ENCODE measurements around the gene CERS5. TPM values are rescaled to one million over a fixed set of nuclear protein-coding genes. Genes with fewer than 3 reads are reported as not detected.
A peak's percentile ranks its signal among the peaks of the same experiment; 100 is the strongest.

CERS5 gene
- total RNA-seq, 2 donors from 2014 or later, result 82.5 to 87.6 TPM

GRCh38 chr12:50197297-50197727 is 30.1 kb upstream of the CERS5 start:
- no peaks in the 10 kb centered on the region for H3K27me3 Mint-ChIP-seq (ENCODE audit: low read depth)
- H3K4me3 Mint-ChIP-seq, result no peak overlapping the region
- no peak for ATAC-seq (replicated peaks in 1 of 2)
- no peaks in the 10 kb centered on the region for H3K4me1 Mint-ChIP-seq (ENCODE audit: low read depth)
- H3K36me3 Mint-ChIP-seq (ENCODE audit: insufficient read depth in 2 of 2), result peaks cover 8 to 40% of the 10 kb centered on the region in 2 donors
- no peaks in the 10 kb centered on the region for H3K9me3 Mint-ChIP-seq
- H3K27ac Mint-ChIP-seq, result peak overlapping the region; percentile 86
- no peak for DNase-seq

GRCh38 chr12:50196537-50196936 is 29.4 kb upstream of the CERS5 start:
- no peak for DNase-seq
- Mint-ChIP-seq H3K4me3 (no peak overlapping the region), H3K9me3 (no peaks in the 10 kb centered on the region), H3K27me3 (ENCODE audit: low read depth) (no peaks in the 10 kb centered on the region), H3K36me3 (ENCODE audit: insufficient read depth in 2 of 2) (peaks cover 5 to 41% of the 10 kb centered on the region in 2 donors), H3K27ac (peak overlapping the region; percentile 82), H3K4me1 (ENCODE audit: low read depth) (peaks cover 2% of the 10 kb centered on the region)
- no peak for ATAC-seq (replicated peaks in 1 of 2)

DNA sequence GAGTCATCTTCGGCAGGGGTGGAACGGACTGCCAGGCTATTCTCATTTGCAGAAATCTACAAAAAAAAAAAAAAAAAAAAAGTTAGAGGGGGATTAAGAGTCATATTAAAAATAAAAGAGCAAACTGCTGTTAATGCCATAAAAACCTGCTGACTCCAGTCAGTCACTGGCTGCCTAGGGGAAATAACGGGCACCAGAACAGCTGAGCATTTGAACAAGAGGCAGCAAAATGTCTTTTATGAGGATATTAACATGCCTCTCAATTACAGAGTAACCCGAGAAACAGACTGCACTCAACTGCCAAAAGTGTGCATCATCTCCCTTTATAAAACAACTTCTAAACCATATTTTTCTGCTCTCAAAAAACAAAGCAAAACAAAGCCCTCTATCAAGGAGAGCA is 28.7 kb upstream of the CERS5 start:
- Mint-ChIP-seq H3K36me3 (ENCODE audit: insufficient read depth in 2 of 2) (peaks cover 5 to 42% of the 10 kb centered on the region in 2 donors), H3K27me3 (ENCODE audit: low read depth) (no peaks in the 10 kb centered on the region), H3K4me3 (no peak overlapping the region), H3K9me3 (no peaks in the 10 kb centered on the region), H3K4me1 (ENCODE audit: low read depth) (peaks cover 9% of the 10 kb centered on the region), H3K27ac (peak overlapping the region; percentile 42)
- DNase-seq (no peak), ATAC-seq (replicated peaks in 1 of 2) (no peak)

DNA sequence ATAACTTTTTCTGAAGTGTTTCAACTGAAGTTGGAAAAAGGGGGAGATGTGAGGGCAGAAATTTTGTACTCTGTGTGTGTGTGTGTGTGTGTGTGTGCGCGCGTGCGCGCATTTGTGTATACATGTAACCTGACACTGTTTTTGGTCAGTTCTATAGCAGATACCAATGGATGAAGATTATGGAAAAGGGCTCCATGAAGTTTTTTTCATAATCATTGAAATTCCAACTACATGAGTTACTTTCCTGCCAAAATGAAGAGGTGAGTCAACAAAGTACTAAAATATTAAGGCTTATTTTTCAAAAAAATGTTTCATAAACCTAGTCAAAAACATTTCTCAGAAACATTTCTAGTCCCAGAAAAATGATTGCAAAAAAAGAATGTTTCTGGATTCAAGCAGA is 25.7 kb upstream of the CERS5 start:
- Mint-ChIP-seq H3K9me3 (no peaks in the 10 kb centered on the region), H3K4me3 (no peak overlapping the region), H3K27me3 (ENCODE audit: low read depth) (no peaks in the 10 kb centered on the region), H3K27ac (peak overlapping the region; percentile 58), H3K4me1 (ENCODE audit: low read depth) (peaks cover 33% of the 10 kb centered on the region), H3K36me3 (ENCODE audit: insufficient read depth in 2 of 2) (peaks cover 2 to 28% of the 10 kb centered on the region in 2 donors)
- ATAC-seq (replicated peaks in 1 of 2), result no peak
- DNase-seq, result no peak

- no peak overlapping the region for H3K27ac Mint-ChIP-seq
- H3K4me3 Mint-ChIP-seq, result no peak overlapping the region
- H3K4me1 Mint-ChIP-seq (ENCODE audit: low read depth), result peaks cover 40% of the 10 kb centered on the region
- peaks cover 2 to 26% of the 10 kb centered on the region in 2 donors for H3K36me3 Mint-ChIP-seq (ENCODE audit: insufficient read depth in 2 of 2)
- no peaks in the 10 kb centered on the region for H3K9me3 Mint-ChIP-seq
- H3K27me3 Mint-ChIP-seq (ENCODE audit: low read depth), result no peaks in the 10 kb centered on the region
- DNase-seq (no peak), ATAC-seq (replicated peaks in 1 of 2) (no peak)
Observed at GRCh38 chr12:50192236-50192635, 25.1 kb upstream of the CERS5 start.

DNA sequence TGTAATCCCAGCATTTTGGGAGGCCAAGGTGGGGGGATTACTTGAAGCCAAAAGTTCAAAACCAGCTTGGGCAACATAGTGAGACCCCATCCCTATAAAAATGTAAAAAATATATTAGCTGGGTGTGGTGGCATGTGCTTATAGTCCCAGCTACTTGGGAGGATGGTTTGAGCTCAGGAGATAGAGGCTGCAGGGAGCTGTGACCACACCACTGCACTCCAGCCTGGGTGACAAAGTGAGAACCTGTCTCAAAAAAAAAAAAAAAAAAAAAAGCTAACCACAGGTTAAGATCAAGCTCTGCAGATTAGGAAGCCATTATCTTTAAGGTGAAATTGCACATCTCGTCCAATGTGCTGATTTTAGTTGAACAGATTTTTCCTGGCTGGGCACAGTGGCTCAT is 23.7 kb upstream of the CERS5 start:
- Mint-ChIP-seq H3K9me3 (no peaks in the 10 kb centered on the region), H3K27me3 (ENCODE audit: low read depth) (no peaks in the 10 kb centered on the region), H3K4me1 (ENCODE audit: low read depth) (peaks cover 53% of the 10 kb centered on the region), H3K27ac (peak overlapping the region; percentile 81), H3K36me3 (ENCODE audit: insufficient read depth in 2 of 2) (peaks cover 2 to 22% of the 10 kb centered on the region in 2 donors), H3K4me3 (no peak overlapping the region)
- ATAC-seq (replicated peaks in 1 of 2), result no peak
- peak in 1 of 2 donors; percentile 21 for DNase-seq

DNA sequence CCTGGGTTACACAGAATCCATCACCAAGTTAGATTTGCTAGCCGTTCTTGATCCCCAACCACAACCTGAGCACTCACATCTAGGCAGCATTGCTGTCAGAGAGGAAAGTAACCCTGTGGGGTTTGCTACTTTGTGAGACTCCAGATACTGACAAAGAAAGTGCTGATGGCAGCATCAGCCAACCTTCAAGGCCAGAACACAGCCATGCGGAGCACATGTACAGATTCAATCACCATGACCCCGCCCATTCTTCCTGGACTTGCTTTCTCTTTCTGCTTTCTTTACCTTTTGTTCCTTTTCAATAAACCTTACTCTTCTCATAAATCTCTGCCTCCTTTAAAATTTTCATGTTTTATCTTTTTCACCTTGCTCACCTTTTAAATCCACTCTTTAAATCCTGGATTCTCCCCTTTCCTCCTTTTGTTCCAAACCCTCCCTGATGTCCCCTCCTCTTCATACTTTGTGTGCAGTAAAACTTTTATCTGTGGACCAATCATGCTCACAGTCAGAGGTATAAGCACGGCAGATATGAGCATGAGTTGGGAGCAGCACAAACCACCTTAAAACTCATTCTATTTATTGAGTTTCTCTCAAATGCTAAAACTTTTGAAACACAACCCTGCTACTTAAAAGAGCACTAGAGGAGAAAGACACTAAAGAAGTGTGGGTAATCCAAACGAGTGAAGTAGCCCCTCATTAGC is 21.9 kb upstream of the CERS5 start:
- DNase-seq (peak; percentile 57 to 61), ATAC-seq (replicated peaks in 1 of 2) (peak; percentile 34 to 56)
- H3K27ac Mint-ChIP-seq, result peak overlapping the region; percentile 99
- H3K4me3 Mint-ChIP-seq, result peak overlapping the region; percentile 71 to 92
- peaks cover 5 to 28% of the 10 kb centered on the region in 2 donors for H3K36me3 Mint-ChIP-seq (ENCODE audit: insufficient read depth in 2 of 2)
- H3K27me3 Mint-ChIP-seq (ENCODE audit: low read depth), result no peaks in the 10 kb centered on the region
- H3K9me3 Mint-ChIP-seq, result no peaks in the 10 kb centered on the region
- H3K4me1 Mint-ChIP-seq (ENCODE audit: low read depth), result peaks cover 70% of the 10 kb centered on the region

DNA sequence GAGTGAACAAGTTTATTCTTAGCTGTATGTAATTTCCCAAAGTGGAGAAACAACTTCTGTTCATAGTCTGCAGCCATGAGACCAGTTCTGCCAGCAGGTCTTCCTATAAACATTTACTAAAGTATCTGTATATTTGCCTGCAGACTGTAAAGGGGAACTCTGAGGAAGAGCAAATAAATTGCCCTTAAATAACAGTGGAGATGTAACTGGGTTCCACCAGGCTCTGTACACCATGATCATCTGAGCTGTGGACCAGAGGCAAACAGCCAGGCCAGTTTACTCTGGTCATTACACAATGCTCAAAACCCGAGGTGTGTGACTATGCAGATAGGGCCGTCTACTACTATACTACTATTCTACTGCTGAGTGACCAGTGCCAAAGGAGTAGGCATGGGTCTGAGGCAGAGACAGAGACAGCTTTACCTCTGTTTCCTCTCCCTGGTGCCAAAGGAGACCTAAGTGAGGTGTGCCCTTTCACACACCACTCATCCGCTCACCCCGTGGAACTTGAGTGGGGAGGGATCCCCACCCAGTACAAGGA is 21.1 kb upstream of the CERS5 start:
- DNase-seq (no peak), ATAC-seq (replicated peaks in 1 of 2) (no peak)
- peaks cover 5 to 28% of the 10 kb centered on the region in 2 donors for H3K36me3 Mint-ChIP-seq (ENCODE audit: insufficient read depth in 2 of 2)
- H3K27ac Mint-ChIP-seq, result peak overlapping the region; percentile 99
- peaks cover 76% of the 10 kb centered on the region for H3K4me1 Mint-ChIP-seq (ENCODE audit: low read depth)
- H3K9me3 Mint-ChIP-seq, result no peaks in the 10 kb centered on the region
- H3K27me3 Mint-ChIP-seq (ENCODE audit: low read depth), result no peaks in the 10 kb centered on the region
- H3K4me3 Mint-ChIP-seq, result peak overlapping the region; percentile 72 to 92

GRCh38 chr12:50187084-50187900 is 20.1 kb upstream of the CERS5 start:
- Mint-ChIP-seq H3K27ac (peak overlapping the region; percentile 99), H3K27me3 (ENCODE audit: low read depth) (no peaks in the 10 kb centered on the region), H3K9me3 (no peaks in the 10 kb centered on the region), H3K4me1 (ENCODE audit: low read depth) (peaks cover 76% of the 10 kb centered on the region), H3K4me3 (peak overlapping the region; percentile 72 to 92), H3K36me3 (ENCODE audit: insufficient read depth in 2 of 2) (peaks cover 2 to 27% of the 10 kb centered on the region in 2 donors)
- DNase-seq (peak; percentile 53 to 68), ATAC-seq (replicated peaks in 1 of 2) (peak; percentile 79 to 84)

DNA sequence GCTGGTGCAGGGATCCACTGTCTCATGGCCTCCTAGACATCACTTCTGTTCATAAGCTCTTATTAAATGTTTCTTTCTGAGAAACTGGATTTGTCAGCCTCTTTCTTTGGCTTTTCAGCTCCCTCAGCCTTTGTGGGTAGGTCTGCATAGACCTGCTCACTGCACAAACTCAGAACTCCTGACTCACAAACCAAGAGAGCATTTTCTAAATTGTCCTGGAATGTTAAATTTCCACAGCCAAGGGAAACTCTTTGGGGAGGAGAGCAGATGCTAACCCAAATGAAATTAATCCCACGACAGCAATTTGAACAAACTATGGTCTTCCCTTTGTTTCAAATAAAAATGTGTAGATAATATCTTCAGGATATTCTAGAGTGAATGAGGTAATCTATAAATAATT is 19.5 kb upstream of the CERS5 start:
- Mint-ChIP-seq H3K27me3 (ENCODE audit: low read depth) (no peaks in the 10 kb centered on the region), H3K4me1 (ENCODE audit: low read depth) (peaks cover 75% of the 10 kb centered on the region), H3K36me3 (ENCODE audit: insufficient read depth in 2 of 2) (peaks cover 2 to 24% of the 10 kb centered on the region in 2 donors), H3K9me3 (no peaks in the 10 kb centered on the region), H3K4me3 (peak overlapping the region; percentile 72 to 92), H3K27ac (peak overlapping the region; percentile 99)
- ATAC-seq (replicated peaks in 1 of 2) (peak; percentile 23 to 28), DNase-seq (peak in 1 of 2 donors; percentile 14)

DNA sequence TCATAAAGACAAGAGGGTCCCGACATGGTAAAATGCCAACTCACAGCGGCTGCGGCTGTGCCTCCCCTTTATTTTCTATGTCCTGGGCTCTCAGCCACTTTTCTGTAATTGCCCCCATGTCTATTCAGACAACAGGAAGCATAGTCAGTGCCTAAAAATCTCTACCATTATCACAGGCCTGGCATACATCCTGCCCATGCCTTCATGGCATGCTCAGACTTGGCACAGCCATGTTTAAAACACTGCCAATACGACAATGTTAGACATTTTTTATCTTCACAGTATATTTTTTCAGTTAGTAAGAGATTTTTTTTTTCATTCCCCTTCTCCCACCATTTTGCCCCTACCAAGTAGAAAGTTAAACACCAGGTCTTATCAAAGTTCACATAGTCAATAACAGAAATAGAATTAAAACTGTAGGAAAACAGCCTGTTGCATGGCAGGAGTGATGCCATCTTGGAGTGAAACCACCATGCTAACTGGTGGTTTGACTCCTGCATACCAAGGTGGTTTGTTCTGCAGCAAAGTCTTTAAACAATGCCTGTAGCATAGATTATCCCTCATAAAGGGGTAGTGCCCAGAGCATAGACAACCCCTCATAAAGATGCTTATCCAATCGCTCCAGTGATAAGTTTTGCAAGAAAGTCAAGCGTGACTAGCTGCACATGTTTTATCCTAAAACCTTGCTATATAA is 18.9 kb upstream of the CERS5 start:
- Mint-ChIP-seq H3K4me1 (ENCODE audit: low read depth) (peaks cover 70% of the 10 kb centered on the region), H3K9me3 (no peaks in the 10 kb centered on the region), H3K27ac (peak overlapping the region; percentile 99), H3K4me3 (peak overlapping the region; percentile 72 to 92), H3K27me3 (ENCODE audit: low read depth) (no peaks in the 10 kb centered on the region), H3K36me3 (ENCODE audit: insufficient read depth in 2 of 2) (peaks cover 2 to 24% of the 10 kb centered on the region in 2 donors)
- ATAC-seq (replicated peaks in 1 of 2) (no peak), DNase-seq (no peak)

DNA sequence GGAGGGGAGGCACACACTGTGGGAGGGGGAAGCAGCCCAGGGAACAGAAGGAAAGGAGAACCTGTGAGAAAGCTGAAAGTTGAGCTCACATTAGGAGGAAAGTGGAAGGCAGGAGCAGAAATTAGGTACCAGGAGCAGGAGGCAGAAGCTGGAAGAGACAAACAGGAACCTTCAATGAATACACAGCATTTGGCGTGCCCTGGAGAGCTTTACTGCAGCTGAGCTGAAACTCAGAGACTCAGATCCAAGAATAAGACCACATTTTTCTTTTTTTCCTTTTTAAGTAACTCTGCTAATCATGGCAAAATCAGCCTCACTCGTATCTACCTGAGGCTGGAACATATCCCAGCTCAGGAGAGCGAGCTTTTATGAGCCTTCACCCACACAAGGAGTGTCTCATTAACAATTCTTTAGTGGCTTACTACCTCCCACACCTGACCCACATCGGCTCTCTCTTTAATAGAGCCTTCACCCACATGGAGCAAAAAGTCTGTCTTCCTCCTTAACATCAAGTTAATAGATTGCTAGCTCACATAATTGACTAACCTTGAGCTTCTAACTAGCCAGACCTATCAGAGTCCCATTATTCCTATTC is 18.2 kb upstream of the CERS5 start:
- ATAC-seq (replicated peaks in 1 of 2) (no peak), DNase-seq (no peak)
- H3K36me3 Mint-ChIP-seq (ENCODE audit: insufficient read depth in 2 of 2), result peaks cover 2 to 23% of the 10 kb centered on the region in 2 donors
- no peaks in the 10 kb centered on the region for H3K9me3 Mint-ChIP-seq
- peak overlapping the region; percentile 51 to 92 for H3K4me3 Mint-ChIP-seq
- no peaks in the 10 kb centered on the region for H3K27me3 Mint-ChIP-seq (ENCODE audit: low read depth)
- peaks cover 65% of the 10 kb centered on the region for H3K4me1 Mint-ChIP-seq (ENCODE audit: low read depth)
- peak overlapping the region; percentile 99 for H3K27ac Mint-ChIP-seq

Data from activated T-cell treated with anti-CD3 and anti-CD28 coated beads, Interleukin-2, amount 50 U/mL, for 72 hours (primary cell).